HEK293T (cell line): ENCODE measurements around the gene PROZ.

Source experiments
- ARNT ChIP-seq: fragments of 450-650 bp; IDR thresholded peaks from 2 replicates; pipeline ENCODE4 v1.6.1; 2017; ENCODE audit warnings: mild to moderate bottlenecking
- HDGF ChIP-seq: fragments of 450-650 bp; IDR thresholded peaks from 2 replicates; pipeline ENCODE4 v1.6.1; 2017; ENCODE audit warnings: antibody characterized with exemption, borderline replicate concordance

GRCh38 chr13:113144255-113144629, 14.2 kb upstream of the PROZ start:
- TF ChIP-seq ARNT (no peak), HDGF (no peak)
